HG02571 (cell line): ENCODE results near the gene NXPE4.

Source experiments
- ATAC-seq: cut with Tn5 transposase; IDR thresholded peaks from one replicate; pipeline ENCODE4 v1.9.1; 2021; ENCODE audit warnings: mild to moderate bottlenecking, moderate library complexity; ENCODE audit not compliant: unreplicated experiment

Gene NXPE4

GRCh38 chr11:114563077-114563476 lies 32.5 kb downstream of the NXPE4 start:
- ATAC-seq: no peak

DNA sequence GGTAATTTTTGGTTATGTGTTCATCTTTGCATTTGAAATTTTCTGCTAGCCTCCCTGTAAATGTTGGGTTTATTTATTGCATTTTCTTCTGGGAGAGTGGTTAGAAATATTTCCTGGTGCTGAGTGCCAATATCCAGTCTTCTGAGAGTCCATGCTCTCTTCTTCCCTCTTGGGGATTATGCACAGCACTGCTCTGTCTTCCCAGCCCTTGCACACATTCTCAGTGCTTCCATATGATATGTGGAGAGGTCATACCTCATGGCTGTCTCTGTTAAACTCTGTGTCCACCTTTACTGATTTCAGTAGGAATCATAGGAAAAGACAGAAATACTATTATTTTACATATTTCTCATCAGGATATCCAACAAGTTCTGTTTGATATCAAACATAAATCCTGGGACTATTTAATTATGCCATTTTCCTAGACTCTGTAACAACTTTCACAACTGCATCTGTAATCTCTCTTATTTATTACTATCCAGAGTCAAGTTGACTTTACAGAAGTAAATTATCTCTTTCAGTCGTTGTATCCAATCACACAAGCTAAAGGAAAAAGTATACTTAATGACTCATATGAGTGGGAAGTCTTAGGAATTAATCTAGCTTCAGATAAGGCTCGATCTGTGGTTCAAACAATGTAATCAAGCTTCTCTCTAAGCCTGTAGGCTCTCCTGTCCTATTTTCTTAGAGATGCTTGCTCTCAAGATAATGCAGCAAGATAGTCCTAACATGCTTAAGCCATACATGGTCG lies 33.2 kb downstream of the NXPE4 start:
- no peak for ATAC-seq

- ATAC-seq: no peak
These were observed 35.9 kb downstream of the NXPE4 start, which contains the start of gene NXPE1 for GRCh38 chr11:114559425-114560310. Gene NXPE1, minus strand, starts transcription at chr11:114559881. Its CDS starts 8,680 bp downstream, at chr11:114551201.

DNA sequence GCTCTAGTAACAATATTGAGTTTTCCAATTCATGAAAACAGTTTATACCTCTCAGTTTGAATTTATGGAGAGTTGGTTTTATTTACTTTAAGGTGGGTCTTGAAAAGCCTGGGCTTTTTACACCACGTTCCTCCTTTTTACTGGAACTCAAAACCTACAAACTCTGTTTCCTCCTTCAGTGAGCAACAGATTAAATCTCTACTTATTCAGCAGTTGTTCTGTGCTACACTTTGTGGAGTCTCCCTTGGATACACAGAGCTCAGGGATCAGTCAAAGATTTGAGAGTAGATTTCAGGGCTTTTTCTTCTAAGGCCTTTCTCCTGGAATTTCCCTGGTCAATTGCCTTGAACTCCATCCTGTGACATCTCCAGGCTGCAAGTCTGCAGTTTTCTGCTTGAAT lies 39.5 kb downstream of the NXPE4 start:
- no peak for ATAC-seq

GRCh38 chr11:114553642-114554041 lies 41.9 kb downstream of the NXPE4 start:
- ATAC-seq: no peak

DNA sequence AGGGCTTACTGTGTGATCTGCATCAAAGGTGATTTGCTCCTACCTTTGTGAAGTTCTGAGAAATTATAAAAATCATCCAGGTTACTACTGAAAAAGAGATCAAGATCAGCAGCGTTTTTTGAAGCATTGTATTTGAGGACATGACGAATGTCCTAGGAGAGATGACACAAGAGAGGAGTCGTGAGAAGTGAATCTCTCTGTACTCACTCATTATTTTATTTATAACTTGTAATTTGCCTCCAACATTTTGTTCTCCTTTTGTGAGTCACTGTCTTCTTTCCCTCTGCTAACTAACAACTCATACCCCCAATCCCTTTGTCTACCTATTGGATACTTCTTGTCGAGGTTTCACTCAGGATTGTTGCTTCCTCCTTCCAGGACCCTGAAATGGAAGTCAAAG lies 44.5 kb downstream of the NXPE4 start:
- no peak for ATAC-seq

DNA sequence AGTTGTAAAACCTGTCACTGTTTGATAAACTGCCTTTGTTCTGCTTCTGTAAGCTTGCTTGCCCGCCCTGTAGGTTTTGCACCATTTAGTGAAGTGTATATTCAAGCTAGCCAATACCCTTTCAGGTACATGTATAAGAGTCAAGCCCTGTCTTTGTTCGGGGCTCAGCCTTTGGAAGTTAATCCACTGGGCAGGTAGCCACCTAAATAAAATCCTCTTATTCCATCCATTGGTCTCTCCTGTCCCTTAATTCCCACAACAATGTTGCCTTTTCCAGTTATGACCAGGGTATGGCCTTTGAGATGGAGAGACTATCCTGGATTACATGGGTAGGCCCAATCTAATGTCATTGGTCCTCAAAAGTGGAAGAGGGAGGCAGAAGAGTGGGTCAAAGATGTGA lies 69.9 kb downstream of the NXPE4 start:
- ATAC-seq: no peak

DNA sequence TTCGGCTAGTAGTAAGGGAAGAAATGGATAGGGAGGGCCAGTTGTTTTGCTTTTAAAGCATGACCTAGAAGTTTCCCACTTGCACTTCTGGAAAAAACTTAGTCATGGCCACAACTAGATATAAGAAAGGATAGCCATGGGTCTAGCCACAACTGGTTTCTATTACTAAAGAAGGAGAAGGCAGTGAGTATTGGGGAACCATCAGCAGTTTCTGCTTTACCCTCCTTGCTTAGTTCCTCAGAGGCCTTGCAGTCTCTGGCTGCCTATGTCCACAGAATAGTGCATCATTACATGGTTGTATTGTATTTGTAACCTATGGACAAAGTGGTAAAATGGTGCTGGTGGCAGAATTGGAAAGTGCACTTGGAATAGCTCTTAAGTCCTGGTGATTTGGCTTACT lies 71.5 kb downstream of the NXPE4 start:
- ATAC-seq: no peak

- ATAC-seq: no peak
These were observed 72.8 kb downstream of the NXPE4 start for GRCh38 chr11:114522818-114523217.
